Adipose tissue (tissue), 3 donors: ENCODE results near the gene PRC1. TPM values are rescaled to one million over a fixed set of nuclear protein-coding genes. Genes with fewer than 3 reads are reported as not detected.

Experiments used
- H3K27ac ChIP-seq: one replicate; pipeline ENCODE4 v1.5.1; 2013; ENCODE audit warnings: low read depth, low read length
- WGBS, 3 donors: extraction: QIAGEN DNeasy Blood & Tissue Kit; methylation state at CpG; one replicate each; pipeline ENCODE4 v1.1.7; 2013; 5-methylcytosine and 5-hydroxymethylcytosine counted together
- polyA plus RNA-seq, 3 donors: library from polyadenylated mRNA; stranded (reverse); fragments of 200-250 nt; gene quantifications; one replicate each; pipeline ENCODE4 v1.2.3, GENCODE V29; 2013
- donor health status: healthy with polysubstance abuse.
- donor health status: Bipolar disorder and iron deficiency.
- donor health status: healthy.

The PRC1 gene
- polyA plus RNA-seq, 3 donors: 2.1 to 4.2 (median 3.8) TPM

DNA sequence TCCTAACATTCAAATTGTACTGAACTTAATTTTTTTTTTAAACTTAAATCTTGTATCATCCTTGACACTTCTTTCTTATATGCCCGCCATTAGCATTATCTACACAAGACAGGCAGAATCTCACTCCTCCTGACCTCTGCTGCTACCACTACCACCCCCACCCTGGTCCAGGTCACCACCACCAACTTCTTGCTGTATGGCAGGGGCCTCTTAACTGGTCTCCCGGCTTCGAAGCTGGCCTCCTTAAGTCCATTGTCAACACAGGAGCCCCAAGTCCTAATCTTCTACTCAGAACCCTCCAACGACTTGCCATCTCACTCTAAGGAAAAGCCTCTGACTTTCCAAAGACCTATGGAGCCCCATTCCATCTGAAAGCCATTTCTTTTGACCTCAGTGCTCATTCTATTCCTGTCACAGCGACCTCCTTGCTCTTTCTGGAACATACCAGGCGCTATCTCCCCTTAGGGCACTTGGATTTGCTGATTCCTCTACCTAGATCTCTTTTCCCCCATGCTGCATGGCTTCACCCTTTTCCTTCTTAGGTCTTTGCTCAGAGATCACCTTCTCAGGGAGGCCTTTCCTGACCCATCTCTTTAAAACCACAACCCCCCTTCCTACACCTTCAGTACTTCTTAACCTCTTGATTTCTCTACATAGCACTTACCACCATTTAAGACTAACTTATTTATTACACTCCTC is 2.6 kb downstream of the PRC1 start:
- H3K27ac ChIP-seq: no peak overlapping the region
- WGBS, 3 donors: 92 to 95% (median 92%) methylated on average over 6 of the region's 6 CpGs

DNA sequence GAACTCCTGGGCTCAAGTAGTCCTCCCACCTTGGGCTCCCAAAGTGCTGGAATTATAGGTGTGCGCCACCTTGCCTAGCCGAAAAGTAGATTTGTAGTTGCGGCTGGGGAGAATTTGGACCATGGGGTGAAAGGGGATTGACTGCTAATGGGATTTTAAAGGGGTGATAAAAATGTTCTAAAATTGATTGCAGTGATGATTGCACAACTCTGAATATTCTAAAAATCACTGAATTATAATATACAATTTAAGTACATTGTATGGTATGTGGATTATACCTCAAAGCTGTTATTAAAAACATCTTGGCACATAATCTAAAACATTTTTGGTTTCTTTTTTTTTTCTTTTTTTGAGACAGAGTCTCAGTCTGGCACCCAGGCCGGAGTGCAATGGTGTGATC is 3.9 kb downstream of the PRC1 start:
- no peak overlapping the region for H3K27ac ChIP-seq
- WGBS, 3 donors: 92 to 98% (median 96%) methylated on average over 4 of the region's 4 CpGs

DNA sequence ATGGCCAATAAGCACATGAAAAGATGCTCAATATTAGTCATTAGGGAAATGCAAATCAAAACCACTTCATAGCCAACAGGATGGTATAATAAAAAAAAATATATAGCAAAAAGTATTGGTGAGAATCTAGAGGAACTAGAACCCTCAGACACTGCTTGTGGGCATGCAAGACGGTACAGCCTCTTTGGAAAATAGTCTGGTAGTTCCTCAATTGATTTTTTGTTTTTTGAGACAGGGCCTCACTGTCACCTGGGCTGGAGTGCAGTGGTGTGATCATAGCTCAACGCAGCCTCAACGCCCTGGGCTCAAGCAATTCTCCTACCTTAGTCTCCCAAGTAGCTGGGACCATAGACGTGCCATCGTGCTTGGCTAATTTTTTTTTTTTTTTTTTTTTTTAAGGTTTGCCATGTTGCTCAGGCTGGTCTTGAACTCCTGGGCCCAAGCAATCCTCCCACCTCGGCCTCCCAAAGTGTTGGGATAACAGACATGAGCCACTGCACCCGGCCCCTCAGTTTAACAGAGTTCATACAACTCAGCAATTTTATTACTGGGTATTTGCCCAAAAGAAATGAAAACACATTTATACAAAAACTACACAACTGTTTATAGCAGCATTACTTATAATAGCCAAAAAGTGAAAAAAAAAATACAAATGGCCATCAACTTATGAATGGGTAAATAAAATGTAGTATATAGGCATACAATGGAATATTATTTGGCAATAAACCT is 5.1 kb downstream of the PRC1 start:
- 86 to 97% (median 86%) methylated on average over 7 of the region's 7 CpGs for WGBS, 3 donors
- H3K27ac ChIP-seq: no peak overlapping the region

DNA sequence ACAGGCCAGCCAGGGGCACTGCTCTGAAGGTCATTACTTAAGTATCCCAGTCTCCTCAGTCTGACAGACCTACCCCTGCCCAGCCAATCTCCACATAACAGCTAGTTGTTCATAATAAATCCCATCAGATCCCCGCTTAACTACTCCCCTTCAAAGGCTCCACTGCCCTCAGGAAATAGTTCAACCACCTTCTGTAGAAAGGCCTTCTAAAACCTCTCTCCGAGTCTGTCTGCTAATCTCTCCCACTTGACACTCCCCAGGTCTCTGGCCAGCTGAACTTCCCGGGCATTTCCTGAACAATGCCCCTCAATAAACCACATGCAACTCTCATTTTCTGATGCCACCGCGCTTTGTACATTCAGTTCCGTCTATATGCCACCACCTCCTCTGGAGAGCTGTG is 6.0 kb downstream of the PRC1 start:
- H3K27ac ChIP-seq: no peak overlapping the region
- 44 to 83% (median 47%) methylated on average over 6 of the region's 6 CpGs for WGBS, 3 donors

DNA sequence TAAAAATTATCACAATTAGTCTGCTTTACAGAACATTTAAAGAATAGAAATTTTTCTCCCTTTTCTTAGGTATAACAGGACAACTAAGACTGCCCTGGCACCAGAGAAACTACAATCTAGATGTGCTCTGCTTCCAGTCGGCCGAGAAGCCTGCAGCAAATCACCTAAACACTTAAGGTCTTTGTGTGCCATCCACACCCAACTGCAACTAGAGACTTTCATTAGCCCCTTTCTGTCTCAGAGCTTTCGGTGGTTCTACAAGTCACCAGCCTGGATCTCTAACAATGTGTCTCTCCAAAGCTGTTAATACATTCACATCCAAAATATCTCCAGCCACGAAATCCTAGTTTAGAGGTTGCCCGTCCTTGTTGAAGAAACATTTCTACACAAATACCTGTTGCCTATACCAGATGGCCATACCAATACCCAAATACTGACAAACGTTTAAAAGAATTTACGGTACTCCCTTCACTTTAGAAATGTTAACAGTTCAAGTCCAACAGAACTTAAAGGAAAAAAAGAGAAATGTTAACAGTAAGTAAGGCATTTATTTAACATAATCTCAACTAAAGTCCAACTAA is 6.7 kb downstream of the PRC1 start:
- 72 to 84% (median 81%) methylated on average over 7 of the region's 7 CpGs for WGBS, 3 donors
- no peak overlapping the region for H3K27ac ChIP-seq

DNA sequence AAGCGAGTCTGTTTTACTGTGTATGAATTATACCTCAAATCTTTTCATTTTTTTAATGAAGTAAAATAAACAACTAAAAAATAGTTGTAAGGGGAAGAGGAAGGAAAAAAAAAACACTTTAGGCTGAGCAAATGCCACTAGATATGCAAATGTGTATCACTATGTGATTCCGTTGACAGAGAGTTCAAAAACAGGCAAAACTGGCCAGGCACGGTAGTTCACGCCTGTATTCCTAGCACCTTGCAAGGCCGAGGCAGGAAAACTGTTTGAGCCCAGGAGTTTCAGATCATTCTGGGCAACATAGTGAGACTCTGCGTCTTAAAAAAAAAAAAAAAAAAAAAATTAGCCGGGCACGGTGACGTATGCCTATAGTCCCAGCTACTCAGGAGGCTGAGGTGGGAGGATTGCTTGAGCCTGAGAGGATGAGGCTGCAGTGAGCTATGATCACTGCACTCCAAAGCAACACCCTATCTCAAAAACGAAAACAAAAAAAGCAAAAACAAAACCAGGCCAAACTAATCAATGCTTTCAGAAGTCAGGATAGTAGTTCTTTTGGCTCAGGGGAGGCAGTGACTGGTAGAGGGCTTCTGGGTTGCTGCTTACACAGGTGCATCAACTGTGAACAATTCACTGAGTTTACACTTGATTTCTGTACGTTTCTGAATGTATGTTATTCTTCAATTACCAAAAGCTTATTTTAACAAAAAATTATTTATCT is 7.4 kb downstream of the PRC1 start:
- H3K27ac ChIP-seq: no peak overlapping the region
- WGBS, 3 donors: 57 to 91% (median 90%) methylated on average over 10 to 11 of the region's 11 CpGs

DNA sequence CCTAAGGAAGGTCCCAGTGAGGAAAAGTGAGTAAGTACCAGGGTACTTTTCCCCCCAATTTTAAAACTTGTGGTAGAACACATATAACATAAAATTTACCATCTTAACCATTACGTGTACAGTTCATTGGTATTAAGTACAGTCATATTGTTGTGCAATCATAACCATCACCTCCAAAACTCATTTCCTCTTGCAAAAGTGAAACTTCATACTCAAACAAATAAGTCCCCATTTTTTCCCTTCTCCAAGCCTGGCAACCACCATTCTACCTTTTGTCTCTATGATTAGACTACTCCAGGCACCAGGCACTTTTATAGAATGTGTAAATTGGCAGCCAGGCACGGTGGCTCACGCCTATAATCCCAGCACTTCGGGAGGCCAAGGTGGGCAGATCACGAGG is 12.2 kb downstream of the PRC1 start:
- 86 to 96% (median 89%) methylated on average over 5 of the region's 5 CpGs for WGBS, 3 donors

DNA sequence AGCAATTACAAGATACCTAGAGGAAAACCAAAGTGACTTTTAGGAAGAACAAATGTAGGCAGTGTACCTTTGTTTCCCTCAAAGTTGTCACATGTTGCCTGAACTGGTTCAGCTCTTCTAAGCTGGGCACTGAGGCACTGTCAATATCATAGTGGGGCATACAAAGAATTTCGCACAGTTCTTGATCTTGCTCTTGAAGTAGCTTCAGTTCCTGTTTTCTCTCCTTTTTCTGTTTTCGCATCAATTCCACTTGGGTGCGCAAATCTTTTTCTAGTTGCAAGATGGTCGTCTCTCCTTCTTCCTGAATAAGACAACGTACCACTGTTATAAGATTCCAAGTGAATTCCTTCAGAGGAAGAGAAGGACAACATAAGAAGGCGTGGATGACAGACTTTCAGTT is 12.7 kb downstream of the PRC1 start:
- WGBS, 3 donors: 89 to 95% (median 94%) methylated on average over 6 of the region's 6 CpGs
- H3K27ac ChIP-seq: no peak overlapping the region

More for the DNA sequence above, 12.2 kb downstream of the PRC1 start:
- H3K27ac ChIP-seq: no peak overlapping the region

DNA sequence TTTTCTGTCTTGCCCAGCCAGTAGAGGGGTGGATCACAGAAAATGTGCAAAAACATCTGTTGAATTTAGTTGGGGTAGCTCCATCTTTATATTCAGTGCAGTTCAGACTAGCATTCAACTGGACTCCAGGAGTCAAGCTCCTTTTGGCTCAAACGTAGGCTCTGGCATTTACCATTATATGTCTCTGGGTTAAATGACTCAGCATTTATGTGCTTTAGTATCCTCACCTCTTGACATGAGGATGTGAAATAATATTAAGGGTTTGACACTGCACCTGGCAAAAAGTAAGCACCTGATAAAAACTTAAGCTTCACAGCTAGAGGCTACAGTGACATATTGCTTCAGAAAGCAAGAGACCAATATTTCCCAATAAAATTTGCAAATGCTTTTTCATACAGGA is 14.8 kb downstream of the PRC1 start:
- WGBS, 3 donors: 62 to 69% (median 69%) methylated on average over 1 of the region's 1 CpG
- H3K27ac ChIP-seq: no peak overlapping the region

DNA sequence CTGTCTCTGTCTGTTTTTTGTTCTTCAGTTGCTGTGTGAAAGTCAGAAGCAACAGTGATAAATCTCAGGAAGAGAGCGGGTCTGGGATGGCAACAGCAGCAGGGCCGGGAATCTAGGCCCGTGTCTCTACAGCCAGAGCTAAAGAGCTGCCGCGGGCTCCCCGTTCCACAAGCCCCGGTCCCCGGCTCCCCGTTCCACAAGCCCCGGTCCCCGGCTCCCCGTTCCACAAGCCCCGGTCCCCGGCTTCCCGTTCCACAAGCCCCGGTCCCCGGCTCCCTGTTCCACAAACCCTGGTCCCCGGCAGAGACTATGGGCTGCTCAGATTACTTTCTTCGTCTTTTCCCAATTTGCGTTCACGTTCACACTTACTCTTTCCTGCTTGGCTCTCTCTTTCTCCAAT is 20.1 kb downstream of the PRC1 start:
- WGBS, 3 donors: 94 to 98% (median 94%) methylated on average over 18 to 21 of the region's 21 CpGs
- no peak overlapping the region for H3K27ac ChIP-seq

DNA sequence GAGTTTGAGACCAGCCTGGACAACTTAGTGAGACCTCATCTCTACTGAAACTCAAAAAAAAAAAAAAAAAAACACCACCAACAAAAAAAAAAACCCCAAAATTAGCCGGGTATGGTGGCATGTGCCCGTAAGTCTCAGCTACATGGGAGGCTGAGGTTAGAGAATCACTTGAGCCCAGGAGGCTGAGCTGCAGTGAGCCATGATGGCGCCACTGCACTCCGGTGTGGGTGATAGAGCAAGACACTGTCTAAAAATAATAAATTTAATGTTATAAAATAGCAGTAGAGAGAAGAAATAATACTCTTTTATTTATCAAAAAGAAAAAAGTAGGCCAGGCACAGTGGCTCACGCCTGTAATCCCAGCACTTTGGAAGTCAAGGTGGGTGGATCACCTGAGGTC is 22.2 kb downstream of the PRC1 start:
- no peak overlapping the region for H3K27ac ChIP-seq

DNA sequence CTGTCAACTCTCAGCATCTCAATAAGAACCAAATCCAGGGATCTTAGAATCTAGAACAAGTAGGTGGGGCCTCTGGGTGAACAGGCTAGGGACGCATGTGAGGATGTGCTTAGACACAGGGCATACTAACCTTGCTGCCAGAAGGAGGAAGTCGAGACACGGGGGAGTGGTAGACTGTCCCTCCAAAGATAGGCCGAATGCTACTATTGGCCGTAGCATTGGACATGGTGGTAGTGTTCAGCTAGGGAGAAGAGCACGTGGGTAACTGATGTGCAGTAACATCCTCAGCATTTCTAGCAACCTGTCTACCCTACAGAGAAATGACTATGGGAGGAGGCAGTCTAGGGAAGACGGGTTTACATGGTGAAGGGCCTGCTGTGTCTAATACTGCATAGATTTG is 24.1 kb downstream of the PRC1 start:
- WGBS, 3 donors: 92 to 97% (median 93%) methylated on average over 7 of the region's 7 CpGs
- no peak overlapping the region for H3K27ac ChIP-seq

More for the DNA sequence above, 22.2 kb downstream of the PRC1 start:
- WGBS, 3 donors: 95 to 98% (median 97%) methylated on average over 5 of the region's 5 CpGs

DNA sequence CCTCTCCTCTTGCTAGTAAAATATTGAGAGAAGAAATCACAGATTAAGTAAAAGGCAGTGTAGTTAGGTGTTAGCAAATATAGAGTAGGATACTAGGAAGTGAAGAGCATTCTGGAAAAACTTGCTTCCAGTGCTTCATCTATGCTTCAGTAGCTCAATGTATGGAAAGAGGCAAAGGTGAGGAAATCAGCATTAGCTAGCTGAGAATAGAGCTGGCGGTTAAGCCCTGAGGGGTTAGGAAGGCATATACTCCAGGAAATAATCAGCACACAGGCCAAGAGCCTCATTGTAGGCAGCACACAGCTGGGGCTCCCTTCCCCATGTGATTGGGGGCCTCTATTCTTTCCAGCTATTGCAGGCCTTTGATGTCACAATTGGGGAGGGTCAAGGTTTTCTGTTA is 25.9 kb downstream of the PRC1 start:
- WGBS, 3 donors: 88 to 95% (median 91%) methylated on average over 1 of the region's 1 CpG

DNA sequence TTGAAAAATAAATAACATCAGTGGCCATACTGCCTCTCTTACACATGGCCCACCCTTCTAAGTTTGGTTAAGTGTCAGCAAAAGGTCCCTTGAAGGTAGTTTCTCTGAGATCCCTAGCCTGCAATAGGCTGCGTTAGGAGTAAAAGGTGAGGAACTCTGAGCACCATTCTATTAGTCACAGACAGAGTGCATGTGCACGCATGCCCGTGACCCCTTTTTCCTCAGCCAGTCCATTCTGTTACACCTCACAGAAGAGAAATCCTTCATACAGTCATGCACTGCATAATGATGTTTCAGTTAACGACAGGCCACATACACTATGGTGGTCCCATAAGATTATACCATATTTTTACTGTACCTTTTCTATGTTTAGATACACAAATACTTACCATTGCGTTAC is 27.1 kb downstream of the PRC1 start:
- H3K27ac ChIP-seq: no peak overlapping the region
- whole genome bisulfite sequencing, 3 donors: 86 to 96% (median 93%) methylated on average over 5 of the region's 5 CpGs

More for the DNA sequence above, 25.9 kb downstream of the PRC1 start:
- no peak overlapping the region for H3K27ac ChIP-seq

DNA sequence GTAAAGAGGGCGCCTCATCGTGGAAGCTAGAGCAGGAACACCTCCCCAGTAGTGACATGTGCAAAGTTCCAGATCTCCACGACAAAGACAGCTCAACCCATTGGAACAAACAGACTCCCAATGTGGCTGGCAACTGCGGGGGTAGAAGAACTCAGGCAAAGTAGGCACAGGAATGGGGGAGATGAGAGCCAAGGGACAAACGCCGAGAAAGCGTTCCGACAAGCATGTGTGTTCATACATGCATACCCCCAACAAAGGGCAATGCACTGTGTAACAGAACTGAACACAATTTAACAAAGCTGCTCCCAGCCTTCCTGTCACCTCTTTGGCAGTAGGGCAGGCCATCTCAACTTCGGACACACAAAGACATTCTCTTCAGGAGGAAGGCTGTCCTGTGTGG is 28.1 kb downstream of the PRC1 start:
- 87 to 91% (median 90%) methylated on average over 9 of the region's 9 CpGs for WGBS, 3 donors
- no peak overlapping the region for H3K27ac ChIP-seq

DNA sequence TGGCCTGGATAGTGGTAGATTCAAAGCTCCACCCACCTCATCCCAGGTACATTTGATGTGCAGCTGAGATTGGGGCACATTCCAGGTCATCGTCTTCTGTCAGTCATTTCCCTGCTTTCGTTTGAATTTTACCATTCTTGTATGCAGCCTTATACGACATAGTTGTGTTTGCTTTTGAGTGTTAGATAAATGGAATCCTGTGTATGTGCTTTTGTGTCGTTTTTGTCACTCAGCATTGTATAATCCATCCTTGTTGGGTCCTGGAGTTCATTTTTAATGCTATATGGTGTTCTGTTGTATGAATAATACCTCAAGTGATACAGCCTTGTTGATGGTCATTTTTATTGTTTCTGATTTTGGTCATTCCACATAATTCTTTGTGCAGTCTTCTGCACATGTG is 32.3 kb downstream of the PRC1 start:
- 78 to 88% (median 85%) methylated on average over 4 of the region's 4 CpGs for WGBS, 3 donors
- no peak overlapping the region for H3K27ac ChIP-seq

DNA sequence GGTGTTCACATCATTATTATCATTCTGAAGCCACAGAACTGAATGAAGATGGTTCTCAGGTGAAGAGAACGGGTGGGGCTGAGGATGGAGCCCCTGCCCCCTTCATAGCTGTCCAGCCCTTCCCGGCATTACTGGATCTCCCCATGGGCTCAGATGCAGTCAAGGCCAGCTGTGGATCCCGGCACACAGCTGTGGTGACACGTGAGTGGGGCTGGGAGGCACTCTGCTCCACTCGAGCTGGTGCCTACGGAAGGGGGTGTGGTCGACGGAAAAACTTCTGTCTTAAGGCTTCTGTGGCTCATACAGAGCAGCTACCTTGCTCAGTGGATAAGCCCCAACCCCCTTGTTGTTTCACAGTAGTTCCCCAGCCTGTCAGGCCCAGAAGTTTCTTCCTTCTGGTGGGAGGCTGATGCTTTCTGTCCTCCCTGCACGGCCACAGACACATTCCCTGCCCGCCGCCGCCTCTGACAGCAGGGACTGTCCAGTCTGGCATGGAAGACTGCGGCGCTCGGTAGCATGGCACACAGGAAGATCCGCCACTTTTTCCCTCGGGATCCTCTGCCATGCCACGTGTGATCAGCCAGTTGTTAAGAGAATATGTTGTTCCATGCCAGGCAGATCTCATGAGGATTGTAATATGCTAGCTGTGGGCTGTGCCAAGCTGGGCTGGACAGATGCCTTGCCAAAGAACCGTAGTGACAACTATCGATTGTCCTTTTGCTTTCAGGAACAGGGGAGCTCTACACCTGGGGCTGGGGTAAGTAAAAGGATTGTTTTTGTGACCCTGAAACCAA is 33.8 kb downstream of the PRC1 start:
- H3K27ac ChIP-seq: no peak overlapping the region
- WGBS, 3 donors: 79 to 85% (median 84%) methylated on average over 20 of the region's 20 CpGs

DNA sequence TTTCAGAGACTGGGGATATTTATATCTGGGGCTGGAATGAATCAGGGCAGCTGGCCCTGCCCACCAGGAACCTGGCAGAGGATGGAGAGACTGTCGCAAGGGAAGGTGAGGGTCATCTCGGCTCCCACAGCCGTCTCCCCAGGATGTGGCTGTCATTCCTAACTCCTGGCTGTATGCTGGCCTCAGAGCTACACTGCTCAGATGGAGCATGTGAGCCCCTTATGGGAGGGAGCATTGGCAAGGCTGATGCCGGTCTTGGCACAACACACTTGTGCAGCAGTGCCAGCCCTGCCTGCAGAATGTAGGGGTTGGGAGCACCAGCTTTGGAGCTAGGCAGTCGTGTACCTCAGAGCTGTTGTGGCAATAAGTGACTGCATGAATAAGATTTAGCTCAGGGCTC is 34.4 kb downstream of the PRC1 start:
- 69 to 76% (median 71%) methylated on average over 5 of the region's 5 CpGs for WGBS, 3 donors
- no peak overlapping the region for H3K27ac ChIP-seq
